Stimulated activated CD8-positive, alpha-beta memory T cell treated with anti-CD3 and anti-CD28 coated beads, Interleukin-15, amount 100 ng/mL, for 1 hour (primary cell): Measurements from ENCODE around the gene MBNL3.

ENCODE experiments used
- DNase-seq: peaks from one replicate; pipeline ENCODE4 v3.0.0-alpha.2; 2020; ENCODE audit warnings: low read depth

The MBNL3 gene, protein sequence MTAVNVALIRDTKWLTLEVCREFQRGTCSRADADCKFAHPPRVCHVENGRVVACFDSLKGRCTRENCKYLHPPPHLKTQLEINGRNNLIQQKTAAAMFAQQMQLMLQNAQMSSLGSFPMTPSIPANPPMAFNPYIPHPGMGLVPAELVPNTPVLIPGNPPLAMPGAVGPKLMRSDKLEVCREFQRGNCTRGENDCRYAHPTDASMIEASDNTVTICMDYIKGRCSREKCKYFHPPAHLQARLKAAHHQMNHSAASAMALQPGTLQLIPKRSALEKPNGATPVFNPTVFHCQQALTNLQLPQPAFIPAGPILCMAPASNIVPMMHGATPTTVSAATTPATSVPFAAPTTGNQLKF

DNA sequence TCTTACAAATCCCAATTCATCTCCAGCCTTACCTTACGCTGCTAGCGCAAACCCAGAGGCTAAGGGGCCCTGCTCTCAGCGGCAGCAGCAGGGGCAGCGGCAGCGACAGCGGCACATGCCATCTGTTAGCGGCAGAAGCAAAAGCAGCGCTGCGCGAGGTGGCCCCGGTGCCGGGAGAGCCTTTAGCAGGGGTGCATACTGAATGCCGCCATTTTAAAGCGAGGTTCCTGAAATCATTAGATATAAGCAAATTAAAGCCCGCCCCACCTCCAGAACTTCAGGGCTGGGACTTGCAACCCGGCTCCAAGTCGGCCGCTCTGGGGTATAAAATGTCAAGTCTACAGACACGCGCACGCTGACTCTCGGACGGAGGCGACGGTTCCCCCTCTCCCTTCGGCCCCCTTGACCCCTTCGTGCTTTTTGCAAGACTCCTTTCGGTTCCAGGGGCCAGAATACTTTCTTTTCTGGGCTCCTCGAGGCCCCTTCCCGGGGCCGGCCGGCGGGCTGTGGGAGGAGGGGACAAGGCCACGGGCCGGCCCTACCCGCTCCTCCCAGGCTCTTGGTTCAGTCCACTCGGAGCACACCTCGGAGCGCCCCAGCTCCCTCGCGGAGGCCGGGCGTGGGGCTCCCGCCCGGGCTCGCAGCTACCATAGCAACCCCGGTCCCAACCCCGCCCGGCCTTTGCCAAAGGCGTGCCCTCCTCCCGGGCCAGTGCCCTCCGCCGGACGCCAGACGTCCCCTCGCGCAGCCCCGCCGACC is at the start of gene MBNL3:
TSS of gene MBNL3 (minus strand) at position 220 of the 759 bp plus-strand sequence. CDS start 49,427 bp downstream, outside the sequence.
- DNase-seq = peak; percentile 33

DNA sequence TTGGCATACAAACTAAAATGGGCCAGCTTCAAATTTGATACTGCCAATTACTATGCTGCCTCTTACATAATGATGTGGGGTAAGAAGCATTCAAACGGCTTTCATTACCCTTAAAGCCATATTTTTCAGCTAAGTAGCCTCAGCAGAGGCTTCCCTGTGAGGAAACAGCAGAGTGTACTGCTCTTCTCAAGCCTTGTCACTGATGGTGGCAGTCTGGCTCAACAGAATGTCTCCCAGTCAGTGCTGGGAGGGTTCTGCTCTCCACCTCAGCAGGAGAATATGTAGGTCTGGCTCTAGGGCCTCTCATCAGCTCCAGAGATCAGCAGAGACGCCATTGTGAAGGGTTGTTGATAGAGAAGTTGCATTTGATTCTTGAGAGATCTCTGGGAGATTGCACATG is 44.6 kb upstream of the MBNL3 start:
- DNase-seq = no peak

DNA sequence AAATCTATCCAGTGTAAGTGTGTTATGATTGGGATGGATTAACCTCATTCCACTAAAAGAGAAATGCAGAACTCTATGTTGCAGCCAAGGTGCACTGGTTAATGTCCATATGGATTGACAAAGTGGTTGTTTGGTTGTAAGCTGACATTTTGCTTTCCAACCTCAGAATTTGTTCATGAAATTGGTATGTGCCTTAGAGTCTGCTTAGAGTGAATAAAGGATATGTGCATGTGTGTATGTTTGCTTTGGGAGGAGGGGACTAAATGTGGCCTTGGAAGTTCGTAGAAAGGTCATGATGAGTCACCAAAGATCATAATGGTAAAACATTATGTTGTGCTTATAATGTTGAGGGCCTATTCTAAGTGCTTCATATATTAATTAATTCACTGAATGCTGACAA is 44.1 kb upstream of the MBNL3 start:
- no peak for DNase-seq

DNA sequence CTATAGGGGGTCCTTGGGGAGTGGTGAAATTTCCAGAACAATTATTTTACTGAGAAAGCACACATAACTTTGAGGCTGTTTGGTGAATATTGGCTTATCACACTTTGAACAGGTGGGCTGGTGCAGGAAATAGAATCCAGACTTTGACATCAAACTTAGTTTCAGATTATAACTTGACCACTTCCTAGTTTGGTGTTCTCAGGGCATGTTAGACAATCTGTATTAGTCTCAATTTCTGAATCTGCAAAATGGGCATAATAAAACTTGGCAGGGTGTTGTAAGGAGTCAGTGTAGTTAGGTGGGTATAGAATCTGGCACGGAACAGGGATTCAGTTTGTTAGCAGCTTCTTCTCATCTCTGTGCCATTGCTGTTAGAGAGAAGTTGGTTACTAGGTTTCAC is 43.3 kb upstream of the MBNL3 start:
- no peak for DNase-seq

DNA sequence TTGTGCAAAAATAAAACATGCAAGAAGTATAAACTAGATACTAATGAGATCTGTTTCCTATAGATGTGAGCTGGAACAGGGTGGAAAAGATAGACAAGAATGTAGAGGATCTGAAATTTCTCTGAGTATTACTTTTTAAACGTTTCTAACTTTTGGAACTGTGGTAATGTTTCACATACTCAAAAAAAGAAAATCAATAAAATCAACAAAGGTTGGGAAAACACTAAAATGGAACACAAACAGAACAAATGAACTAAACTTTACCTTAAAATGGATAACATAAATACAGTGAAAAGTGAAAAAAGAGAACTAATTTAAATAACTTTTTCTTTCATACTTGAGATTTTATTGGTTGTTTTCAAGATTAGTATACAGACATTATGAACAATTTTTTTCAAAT is 32.0 kb upstream of the MBNL3 start:
- DNase-seq = no peak

DNA sequence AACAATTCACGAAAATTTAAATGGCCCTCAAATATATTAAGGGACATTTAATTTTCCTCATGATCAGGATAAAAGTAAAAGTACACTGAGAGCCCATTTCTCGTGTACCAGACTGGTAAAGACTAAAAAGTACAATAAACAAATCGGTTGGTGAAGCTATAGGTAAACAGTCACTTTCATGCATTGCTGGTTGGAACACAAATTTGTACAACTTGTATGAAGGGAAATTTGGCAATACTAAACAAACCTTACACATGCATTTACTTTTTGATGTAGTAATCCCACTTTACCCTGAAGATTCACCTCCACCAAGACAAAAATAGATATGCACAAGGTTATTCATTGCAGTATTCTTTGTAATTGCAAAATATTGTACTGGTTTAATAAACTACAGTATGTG is 31.4 kb upstream of the MBNL3 start:
- no peak for DNase-seq

DNA sequence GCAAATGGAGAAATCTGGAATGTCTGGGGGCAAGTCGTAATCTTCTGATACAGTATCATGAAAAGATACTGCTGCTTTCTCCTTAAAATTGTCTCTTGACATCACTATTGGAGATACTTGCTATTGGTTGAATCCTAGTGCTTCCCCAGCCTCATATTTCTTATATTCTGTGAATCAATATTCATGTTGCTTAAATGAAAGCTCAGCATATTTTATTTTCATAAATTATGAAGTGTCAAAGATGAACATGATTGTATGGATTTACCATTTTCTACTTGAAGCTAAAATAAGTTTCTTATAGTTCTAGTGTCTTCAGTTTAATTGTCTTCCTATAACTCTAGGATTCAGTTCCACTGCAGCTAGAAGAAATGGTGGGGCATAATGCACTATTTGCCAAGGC is 29.6 kb upstream of the MBNL3 start:
- DNase-seq = no peak

DNA sequence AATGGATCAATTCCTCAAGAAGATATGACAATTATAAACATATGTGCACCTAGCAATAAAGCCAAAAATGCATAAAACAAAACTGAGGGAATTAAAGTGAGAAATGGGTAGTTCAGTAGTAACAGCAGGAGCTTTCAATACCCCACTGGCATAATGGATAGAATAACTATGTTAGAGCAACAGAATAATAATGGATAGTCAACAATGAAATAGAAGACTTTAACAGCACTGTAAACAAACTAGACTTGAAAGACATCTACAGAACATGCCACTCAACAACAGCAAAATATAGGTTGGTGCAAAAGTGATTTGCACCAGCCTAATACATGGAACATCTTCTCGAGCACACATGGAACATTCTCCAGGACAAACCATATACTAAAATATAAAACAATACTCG is 20.0 kb upstream of the MBNL3 start:
- DNase-seq = no peak

DNA sequence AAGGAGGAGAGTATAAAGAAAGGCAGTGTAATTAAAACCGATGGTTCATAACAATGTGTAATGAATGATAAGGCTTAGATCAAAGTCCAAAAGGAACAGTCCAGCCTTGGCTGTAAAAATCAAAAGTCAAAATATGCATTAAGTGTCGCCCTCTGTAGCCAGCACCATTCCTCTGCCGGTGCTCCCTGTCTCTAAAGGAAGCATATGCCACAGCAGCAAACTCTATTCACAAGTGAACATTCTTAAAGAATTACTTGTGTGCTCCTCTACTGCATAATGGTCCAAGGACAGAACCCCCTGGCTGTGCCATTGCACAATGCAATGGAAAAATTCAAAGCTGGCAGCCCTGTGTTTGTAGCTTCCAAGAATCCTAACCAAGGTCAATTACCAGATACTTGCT is 16.3 kb upstream of the MBNL3 start:
- DNase-seq = no peak

DNA sequence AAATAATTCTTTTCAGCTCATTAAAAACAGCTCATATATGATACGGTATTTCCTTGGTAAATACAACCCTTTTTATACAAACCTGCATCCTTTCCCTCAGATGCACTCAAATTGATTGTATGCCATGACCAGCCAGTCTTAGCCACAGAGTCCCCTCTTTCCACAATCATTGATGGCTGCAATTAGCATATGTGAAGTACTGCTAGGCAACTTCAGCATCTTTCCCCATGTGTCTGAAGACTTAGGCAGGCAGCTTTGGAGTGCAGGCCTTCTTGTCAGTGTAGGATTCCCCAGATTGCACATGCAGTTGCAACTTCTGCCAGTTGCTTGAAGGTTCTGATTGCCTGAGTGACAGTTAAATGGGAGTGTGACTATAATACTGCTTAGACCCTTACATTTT is 15.6 kb upstream of the MBNL3 start:
- no peak for DNase-seq

DNA sequence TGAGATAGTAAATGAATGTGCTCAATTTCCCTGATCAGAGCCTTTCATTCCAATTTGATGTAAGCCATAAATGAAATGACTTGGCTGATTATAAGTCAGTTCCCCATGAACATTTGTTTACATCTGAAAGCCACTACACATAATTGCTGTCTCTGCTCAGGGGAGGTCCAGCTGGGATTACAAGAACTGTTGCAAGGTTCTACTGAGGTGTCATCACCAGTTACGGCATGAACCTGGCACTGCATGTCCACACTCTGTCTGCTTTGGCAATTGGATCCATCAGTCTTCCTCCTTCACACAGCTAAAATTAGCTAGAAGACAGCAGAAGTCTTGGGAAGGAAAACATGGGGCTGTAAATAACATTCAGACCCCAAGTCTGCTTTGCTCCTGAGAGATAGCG is 12.8 kb upstream of the MBNL3 start:
- DNase-seq = no peak

DNA sequence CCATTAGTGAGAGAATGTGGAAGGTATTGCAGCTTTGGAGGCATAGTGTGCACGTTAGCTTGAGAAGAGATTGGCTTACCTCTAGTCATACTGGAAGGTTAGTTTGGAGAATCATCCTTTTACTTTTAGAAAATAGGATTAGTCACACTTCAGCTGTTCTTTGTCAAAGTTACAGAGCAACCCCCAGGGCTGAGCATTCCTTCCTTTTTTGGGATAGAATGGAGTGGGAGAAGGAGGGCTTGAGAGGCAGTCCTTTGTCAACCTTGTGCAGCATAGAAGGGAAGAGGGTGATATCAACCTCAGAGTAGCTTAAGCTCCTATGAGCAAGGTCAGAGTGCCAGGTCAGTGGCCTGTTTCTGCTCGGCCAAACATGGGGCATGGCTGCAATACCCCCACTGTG is 8.6 kb upstream of the MBNL3 start:
- no peak for DNase-seq

DNA sequence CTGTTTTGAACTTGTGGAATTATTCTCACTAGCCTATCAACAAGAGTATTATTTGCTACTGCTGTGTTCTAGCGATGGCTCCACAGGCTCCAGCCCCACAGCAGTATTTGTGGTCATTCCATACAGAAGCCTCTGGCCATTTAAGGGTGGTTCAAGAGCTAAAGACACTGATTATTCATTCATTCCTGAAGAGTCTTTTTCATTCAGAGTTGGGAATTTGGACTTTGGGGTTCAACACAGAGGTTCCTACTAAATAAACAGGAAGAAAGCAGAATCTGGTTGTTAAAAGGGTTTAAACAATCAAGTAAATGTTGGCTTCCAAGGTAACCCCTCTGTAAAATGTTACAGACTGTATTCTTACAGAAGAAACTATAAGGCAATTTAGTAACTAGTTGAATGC is 4.3 kb upstream of the MBNL3 start:
- DNase-seq = no peak

DNA sequence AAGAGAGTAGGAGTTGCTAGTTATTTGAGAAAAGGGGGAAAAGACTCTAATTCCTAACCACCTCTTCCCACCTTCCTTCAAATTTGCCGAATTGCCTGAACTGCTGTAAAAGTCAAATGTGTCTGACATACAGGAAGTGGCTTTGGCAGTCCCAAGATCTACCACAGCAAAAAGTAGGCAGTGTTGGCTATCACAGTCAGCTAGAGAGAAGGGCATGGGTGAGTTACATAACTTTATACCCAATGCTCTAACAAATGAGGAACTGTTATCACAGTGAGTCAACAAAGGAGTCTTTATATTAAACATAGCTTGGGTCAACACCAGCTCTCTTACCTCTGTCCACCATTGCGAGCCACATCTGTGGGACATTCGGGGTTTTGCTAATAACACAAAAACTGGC is 2.4 kb upstream of the MBNL3 start:
- no peak for DNase-seq

DNA sequence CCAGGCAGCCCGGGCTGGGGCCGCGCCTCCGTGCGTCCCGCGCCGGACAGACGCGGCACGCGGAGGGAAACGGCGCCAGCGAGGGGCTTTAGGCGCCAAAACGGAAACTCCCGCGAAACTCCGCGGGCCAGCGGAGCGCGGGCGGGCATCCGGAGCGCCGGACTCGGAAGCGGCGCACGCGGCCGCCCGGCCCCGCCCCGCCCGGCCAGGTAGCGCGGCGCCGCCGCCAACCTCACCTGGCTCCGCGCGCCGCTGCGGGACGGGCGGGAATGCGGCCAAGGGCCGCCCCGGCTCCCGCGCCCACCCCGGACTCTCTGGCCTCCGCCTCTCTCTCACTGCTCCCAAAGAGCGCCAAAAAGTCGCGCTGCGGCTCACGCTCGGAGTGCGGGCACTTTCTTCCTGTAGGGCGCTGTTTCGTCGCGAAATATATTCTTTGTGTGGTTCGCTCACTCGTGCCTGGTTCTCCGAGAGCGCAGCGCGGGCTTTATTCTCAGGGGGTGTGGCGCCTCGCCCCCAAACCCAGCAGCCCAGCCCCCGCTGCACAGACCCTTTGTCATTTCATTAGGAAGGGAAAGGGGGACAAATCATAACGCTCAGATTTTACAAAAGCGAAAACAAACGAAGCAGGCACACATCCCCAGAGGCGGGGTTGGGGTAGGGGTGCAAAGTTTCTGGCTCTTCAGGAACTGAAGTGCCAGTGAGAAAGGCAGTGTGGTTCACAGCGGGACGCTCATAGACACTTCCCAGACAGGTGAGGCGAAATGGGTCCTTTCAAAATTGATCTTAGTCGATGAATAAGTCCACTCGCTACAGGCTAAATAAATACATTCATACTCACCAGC is 961 bp upstream of the MBNL3 start:
- DNase-seq = no peak

DNA sequence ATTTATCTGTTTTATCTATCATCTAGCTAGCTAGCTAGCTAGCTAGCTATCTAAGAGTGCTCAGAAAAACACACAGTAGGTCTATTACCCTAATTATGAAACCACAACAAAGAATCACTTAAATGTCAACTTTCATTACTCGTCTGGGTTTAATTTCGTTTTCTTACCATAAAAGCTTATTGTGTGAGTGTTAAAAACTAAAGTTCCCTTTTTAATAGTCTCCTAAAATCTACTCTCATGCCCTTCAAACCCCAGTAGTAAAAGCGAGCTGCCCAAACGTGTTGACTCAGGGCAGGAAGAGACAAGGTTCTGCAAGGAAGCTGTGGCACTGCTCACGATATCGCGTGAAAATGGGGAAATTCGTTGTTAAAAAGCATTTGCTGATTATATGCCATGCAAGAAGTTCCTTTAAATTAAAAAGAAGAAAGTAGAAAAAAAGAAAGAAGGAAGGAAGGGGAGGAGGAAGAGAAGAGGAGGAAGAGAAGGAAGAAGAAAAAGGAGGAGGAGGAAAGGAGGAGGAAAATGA is 595 bp downstream of the MBNL3 start:
- DNase-seq = no peak

DNA sequence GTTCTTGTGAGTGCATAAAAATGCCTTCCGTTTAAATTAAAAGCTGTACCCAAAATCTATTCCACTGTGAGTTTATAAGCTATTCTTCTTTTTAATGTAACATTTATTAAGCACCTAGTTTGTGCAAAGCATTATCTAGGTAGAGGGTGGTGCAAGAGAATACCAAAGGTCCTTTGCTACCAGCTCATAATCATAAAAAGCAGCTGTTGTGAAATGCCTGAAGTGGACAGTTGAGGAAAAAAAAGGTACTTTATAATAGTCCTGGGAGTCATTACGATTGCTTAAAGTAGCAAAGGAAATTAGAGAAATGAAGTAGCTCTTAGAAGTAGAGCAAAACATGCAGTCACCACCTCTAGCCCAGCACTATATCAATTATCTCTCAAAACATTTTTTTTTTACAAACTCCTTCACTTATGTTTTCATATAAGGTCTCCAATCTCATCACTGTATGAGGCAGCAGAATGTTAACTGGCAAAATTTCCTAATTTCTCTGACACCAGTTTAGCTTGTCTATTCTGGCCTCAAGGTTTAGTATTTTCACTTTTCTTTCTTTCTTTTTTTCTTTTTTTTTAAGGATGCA is 2.1 kb downstream of the MBNL3 start:
- DNase-seq = no peak

DNA sequence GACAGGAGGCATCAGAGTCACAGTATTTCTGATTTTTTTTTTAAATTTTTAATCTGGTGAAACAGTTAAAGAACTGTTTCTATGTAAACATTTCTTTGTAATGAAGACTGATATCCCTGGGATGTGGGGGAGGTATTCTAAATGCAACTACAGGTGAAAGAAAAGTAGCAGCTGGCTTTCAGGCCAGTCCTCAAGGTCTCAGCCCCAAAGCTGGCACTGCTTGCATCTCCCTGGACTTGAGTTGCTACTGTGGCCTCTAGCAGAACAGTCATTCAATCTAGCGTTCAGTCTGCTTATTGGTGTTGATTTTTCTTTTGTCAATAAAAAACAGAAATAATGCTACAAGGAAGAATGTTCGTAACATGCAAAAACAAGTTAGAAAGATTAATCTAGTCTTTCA is 4.9 kb downstream of the MBNL3 start:
- no peak for DNase-seq

DNA sequence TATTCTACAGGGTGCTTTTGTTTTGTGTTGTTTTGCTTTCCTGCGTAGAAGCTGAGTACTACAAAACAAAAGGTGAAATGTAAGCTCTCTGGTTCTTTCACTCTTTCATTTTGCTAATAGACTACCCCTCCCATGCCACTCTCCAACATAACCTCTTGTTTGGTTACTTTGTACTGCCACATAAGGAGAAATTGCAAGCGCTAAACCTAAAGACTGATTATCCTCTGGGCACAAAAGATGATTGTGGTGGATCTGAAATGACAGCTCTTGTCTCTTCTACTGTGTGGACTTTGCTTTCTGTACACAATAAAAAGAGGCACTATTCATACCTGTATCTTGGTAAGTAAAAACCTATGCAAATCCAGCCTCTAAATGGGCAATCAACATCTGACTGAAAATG is 5.3 kb downstream of the MBNL3 start:
- DNase-seq = no peak

DNA sequence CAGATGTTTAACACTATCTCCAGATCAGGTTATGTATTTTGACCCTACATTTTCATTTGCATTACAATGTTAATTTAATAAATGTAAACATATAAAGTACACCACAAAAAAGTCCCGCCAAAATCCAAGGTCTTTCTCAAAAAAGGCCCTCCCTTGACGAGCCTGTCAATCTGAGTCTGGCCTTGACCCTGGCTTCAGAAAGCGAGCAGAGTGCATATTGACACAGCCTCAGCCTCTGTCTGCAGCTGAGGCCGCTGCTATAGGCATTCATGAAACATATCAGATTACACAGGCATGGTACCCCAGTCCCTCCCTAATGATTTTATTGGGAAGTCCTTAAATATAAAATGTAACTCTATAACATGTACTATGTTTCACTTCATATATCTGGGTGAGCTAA is 6.2 kb downstream of the MBNL3 start:
- no peak for DNase-seq

DNA sequence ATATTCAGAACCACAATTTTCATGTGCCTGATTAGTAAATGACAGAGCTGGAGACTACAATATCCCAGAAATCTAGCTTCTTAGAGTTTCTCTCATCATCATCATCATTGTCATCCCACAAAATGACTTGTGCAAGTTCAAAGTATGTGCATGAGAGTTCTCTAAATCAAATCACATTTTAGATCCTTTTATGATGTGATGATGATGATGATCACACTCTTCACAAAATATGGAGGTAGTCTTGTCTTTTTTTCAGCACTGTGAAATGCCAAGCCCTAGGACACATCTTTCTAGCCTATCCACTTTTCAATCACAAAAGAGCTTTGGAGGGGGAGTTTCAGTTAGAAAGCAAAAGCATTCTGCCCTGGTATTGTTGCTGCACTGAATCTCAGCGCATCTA is 7.4 kb downstream of the MBNL3 start:
- DNase-seq = no peak

DNA sequence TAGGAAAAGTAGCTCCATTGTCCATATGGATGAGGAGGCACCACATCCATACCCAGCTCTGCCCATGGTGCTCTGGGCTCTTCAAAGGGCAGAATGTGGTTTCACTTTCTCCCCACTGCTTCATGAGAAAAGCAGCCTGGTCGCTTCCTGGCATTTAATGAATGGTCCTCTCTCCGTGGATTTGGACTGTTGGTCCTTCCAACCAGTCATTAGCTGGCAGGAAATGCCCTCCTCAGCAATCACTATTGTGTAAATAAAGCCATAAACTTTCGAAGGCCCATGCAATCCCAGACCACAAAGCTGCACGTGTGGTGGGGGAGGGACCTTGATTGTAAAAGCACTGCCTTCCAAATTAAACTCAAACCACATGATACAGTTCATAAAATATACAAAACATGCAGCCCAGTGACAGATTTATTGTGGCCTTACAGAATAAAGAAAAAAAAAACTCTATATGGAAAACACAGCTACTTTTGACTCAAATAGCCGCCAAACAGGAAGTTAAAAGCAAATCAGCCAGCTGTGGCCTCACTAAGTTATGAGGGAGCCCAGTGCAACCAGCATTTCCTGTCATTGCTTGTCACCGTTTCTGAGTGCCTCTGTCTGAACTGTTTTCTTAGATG is 8.1 kb downstream of the MBNL3 start:
- DNase-seq = no peak
